Metanephros (tissue), 1 donor: ENCODE results near the gene NRDE2. TPM values are rescaled to one million over a fixed set of nuclear protein-coding genes. Genes with fewer than 3 reads are reported as not detected.

Experiments used
- total RNA-seq: library from RNA; depleted of rRNA; stranded (reverse); fragments of >200 nt; gene quantifications from one replicate; pipeline ENCODE4 v1.2.3, GENCODE V29; 2014

The NRDE2 gene
- 22.1 TPM for total RNA-seq

GRCh38 chr14:90331497-90332270 is at the start of gene NRDE2:
Gene NRDE2, minus strand, starts transcription at chr14:90331941. Its CDS starts 37 bp downstream, at chr14:90331904.

GRCh38 chr14:90256354-90257131 is 75.2 kb downstream of the NRDE2 start, which contains the start of gene PSMC1:
Gene PSMC1, plus strand, starts transcription at chr14:90256553. Its CDS starts 45 bp downstream, at chr14:90256598.

Other genes starting within 250 kb of the NRDE2 start
- gene PSMC1, start 75.4 kb downstream of the NRDE2 start, total RNA-seq, result 69.8 TPM
- 305 TPM for gene CALM1, start 65.1 kb upstream of the NRDE2 start, total RNA-seq